ENCODE measurements around the gene CCL4L2. TPM values are rescaled to one million over a fixed set of nuclear protein-coding genes. Genes with fewer than 3 reads are reported as not detected.
"Not testable (repeated sequence)": the region's sequence is repeated elsewhere in the genome, so short reads cannot be mapped to it uniquely, and the experiment has no call there.

Gene CCL4L2
- total RNA-seq, 1 donor from 2014 or later: 10.8 TPM

- intact Hi-C loops (cut with micrococcal nuclease): no loop called here
Measured at GRCh38 chr17:36195434-36196130, 15.3 kb upstream of the CCL4L2 start.

GRCh38 chr17:36196131-36196486 is 14.8 kb upstream of the CCL4L2 start:
- intact Hi-C loops (cut with micrococcal nuclease): no loop called here

GRCh38 chr17:36197387-36197703 is 13.5 kb upstream of the CCL4L2 start:
- intact Hi-C loops (cut with micrococcal nuclease): no loop called here

DNA sequence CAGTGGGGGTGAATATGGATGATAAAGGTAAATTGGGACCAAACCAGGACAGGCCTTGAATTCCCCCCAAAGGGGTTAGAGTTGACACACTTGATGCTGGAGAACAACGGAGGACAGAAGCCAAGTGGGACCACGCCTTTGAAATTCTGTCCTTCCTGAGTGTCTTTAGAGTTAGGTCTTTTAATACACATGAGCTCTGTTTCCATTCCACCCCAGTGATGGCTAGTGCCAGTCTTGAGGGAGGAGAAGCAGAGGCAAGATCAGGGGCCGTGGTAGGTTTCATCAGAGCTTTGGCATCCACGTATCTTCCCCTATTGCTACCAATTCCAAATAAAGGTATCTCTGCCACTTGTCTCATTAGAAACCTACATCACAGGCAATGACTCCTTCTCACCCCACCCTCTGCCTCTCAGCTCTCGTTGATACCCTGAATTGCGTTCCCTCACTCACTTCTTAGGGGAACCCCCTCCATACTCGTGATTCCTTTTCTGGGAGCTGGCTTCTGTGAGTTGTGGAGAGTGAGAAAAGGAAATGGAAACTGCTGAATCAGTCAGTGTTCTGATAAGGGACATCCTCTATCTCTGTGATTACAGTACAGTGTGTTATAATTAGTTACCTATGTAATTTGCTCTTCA is 11.9 kb upstream of the CCL4L2 start:
- intact Hi-C loops (cut with micrococcal nuclease): no loop called here

DNA sequence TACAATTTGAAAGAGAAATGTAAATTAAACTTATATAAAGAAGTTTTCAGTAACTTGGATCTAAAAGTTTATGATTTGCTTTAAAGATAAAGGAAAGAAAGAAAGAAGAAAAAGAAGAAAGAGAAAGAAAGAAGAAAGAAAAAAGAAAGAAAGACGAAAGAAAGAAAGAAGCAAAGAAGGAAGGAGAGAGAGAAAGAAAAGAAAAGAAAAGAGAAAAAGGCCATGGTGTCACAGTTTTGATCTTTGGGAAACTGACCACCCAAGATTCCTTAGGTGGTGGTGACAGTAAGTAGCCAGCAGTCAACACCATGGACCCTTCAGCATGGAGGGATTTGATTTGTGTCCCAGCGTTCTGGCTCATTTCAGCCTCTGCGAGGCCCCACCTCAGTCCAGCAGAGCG is 9.8 kb upstream of the CCL4L2 start:
- intact Hi-C loops (cut with micrococcal nuclease): not testable (repeated sequence)

DNA sequence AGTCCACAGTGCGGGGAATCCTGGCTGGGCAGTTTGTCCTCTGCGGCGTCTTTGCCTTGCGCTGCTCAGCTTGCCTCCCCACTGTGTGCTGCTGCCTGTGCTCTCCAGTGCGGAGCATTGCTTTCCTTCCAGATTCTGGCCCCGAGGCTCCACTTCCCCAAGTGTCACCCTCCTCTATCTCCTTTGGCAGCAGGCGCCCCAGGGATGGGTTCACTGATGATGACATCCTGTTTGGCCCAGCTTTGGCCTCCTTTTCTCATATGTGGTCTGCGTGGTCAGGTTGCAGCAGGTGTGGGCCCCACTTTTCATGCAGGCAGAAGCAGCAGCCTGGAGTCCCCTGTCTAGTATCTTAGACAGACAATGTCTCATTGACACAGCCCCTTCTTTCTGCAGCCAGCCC is 9.4 kb upstream of the CCL4L2 start:
- intact Hi-C loops (cut with micrococcal nuclease): not testable (repeated sequence)

- intact Hi-C loops (cut with micrococcal nuclease): no loop called here
Measured at GRCh38 chr17:36203335-36203734, 7.5 kb upstream of the CCL4L2 start.

DNA sequence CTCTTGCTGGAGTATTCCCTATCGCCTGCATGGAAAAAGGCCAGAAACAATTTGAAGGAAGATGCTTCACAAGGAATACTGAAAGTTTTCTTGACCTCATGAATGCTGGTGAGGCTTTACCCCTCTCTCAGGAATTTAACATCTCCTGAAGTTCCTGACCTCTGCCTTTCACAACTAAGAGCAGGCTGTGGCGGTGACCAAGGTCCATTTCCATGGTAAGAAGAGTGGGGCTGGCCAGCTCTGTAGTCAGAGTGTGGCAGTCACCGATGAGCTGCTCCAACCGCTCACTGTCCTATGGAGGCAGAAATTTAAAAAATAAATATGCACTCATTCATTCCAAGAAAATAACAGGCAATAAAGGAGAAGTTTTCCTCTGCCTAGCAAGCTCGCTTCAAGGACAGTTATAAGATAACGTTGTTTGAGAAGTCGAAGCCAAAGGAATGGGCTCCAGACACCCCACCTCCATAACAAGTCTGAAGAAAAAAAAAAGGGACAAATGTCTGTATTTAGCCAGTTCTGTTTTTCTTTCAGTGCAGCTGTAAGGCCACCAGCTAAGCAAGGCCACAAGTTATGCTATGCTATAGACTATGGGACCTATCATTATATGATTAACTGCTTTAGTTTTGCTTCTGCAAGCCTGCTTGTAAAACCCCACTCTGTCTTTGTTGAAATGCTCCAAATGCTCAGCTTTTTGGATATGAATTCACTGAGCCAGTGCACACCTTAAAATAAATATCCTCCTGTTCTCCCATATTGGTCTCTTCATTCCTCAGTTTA is 6.0 kb upstream of the CCL4L2 start:
- intact Hi-C loops (cut with micrococcal nuclease): no loop called here

DNA sequence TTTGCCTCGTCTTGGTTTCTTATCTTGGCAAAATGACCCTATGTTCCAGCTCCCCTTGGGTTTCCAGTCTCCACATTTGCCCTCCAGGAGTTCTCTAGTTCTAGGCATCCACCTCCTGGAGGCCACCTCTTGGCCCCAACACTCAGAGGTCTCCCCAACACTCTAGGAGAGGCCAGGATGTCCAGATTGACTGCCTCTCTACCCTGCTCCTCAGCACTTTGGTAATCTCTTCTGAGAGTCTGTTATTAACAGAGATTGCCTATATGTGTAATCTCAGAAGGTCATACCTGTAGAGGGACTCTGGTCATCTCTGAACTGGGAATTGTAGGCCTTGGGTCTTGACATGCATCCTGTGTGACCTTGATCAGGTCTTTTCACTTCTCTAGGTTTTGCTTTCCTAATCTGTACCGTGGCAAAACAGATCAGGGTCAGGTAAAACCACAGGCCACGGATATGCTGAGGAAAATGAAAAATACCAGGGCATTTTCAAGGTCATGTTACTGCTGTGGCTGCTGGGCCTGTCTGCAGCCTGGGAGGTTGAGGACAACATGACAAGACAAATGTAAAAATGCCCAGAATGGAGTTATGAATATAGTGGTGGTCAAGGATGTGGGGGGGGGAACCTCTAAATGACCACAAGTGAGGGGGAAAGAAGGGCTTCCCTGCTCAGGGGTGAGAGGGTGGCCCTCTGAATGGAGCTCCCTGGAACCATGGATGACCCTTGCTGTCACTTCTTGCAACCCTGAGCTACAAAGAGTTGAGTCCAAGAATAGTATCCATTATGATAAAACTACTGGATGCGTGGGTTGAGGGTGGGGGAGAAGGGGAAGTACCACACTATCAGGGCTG is 5.0 kb upstream of the CCL4L2 start:
- intact Hi-C loops (cut with micrococcal nuclease): no loop called here

- intact Hi-C loops (cut with micrococcal nuclease): not testable (repeated sequence)
Measured at GRCh38 chr17:36206486-36206821, 4.4 kb upstream of the CCL4L2 start.

- intact Hi-C loops (cut with micrococcal nuclease): not testable (repeated sequence)
Measured at GRCh38 chr17:36207383-36207782, 3.5 kb upstream of the CCL4L2 start.

DNA sequence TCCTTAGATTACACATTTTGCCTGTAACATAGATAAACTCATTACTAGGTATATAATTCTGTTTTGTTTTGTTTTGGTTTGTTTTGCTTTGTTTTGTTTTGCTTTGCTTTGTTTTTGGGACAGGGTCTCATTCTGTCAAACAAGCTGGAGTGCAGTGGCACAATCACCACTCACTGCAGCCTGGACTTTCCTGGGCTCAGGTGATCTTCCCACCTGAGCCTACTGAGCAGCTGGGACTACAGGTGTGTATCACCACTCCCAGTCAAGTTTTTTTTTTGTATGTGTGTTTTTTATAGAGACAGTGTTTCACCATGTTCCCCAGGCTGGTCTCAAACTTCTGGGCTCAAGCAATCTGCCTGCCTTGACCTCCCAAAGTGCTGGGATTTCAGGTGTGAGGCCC is 1.3 kb upstream of the CCL4L2 start:
- intact Hi-C loops (cut with micrococcal nuclease): no loop called here

GRCh38 chr17:36211484-36212271 is 815 bp downstream of the CCL4L2 start:
- intact Hi-C loops (cut with micrococcal nuclease): not testable (repeated sequence)

DNA sequence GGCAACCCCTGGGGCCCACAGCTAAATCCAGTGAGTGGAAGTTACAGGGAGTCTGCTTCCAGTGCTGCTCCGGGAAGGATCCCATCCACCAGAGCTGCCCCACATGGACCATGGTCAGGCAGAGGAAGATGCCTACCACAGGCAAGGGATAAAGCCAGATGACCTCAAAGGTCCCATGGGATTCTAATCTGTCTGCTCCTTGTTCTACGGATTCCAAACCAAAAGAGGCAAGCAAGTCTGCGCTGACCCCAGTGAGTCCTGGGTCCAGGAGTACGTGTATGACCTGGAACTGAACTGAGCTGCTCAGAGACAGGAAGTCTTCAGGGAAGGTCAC is 1.4 kb downstream of the CCL4L2 start:
- intact Hi-C loops (cut with micrococcal nuclease): no loop called here

- intact Hi-C loops (cut with micrococcal nuclease): no loop called here
Measured at GRCh38 chr17:36212966-36213365, 2.1 kb downstream of the CCL4L2 start.

DNA sequence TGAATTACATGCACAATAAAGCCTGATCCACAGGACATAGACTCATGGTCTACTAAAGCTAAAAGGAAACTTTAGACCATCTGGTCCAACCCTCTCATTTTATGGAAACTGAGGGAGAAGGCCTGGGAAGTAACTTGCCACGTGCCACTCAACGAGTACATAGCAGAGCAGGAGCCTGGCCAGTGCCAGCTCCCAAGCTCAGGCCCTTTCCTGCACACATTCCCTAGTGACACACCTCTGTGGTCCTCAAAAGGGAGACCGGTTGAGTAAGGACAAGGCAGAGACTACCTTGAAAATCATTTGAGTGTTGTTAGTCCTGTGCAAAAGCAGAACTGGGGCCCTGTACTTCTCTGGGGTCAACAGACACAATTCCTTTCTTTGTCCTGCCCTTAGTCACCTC is 2.8 kb downstream of the CCL4L2 start:
- intact Hi-C loops (cut with micrococcal nuclease): no loop called here

DNA sequence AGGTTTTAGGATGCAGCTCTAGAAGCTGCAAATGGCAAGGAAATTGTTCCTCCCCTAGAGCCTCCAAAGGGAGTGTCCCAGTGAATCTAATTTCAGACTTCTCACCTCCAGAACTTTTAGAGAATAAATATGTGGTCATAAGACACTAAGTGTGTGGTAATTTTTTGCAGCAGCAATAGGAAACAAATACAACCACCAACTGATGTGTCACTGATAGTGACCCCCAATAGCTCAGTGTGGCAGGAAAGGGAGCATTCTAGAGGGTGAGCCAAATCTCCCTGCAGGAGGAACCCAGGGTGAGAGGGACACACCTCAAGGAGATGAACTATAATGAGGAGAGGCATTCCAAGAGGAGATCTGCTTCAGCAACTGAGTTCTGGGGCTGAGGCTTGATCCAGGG is 4.1 kb downstream of the CCL4L2 start:
- intact Hi-C loops (cut with micrococcal nuclease): no loop called here

GRCh38 chr17:36215406-36216308 is 4.8 kb downstream of the CCL4L2 start:
- intact Hi-C loops (cut with micrococcal nuclease): not testable (repeated sequence)

DNA sequence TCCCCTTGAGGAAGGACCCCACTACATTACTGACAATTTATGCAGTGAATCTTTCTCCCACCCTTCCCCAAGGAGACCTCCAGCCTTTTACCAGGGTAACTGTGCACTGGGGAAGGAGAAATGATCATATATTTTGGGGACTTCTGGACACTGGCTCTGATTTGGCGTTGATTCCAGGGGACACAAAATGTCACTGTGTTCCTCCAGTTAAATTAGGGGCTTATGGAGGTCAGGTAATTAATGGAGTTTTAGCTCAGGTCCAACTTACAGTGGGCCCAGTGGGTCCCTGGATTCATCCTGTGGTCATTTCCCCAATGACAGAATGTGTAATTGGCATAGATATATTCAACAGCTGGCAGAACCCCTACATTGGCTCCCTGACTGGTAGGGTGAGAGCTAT is 8.7 kb downstream of the CCL4L2 start:
- intact Hi-C loops (cut with micrococcal nuclease): not testable (repeated sequence)

Data from T-helper 1 cell treated with Interleukin-12 subunit alpha and Interleukin-12 subunit beta and Interleukin-4 antibody, amounts not matched to agents 30 ng/mL and 1 ng/mL, for 36 hours (primary cell).